Stimulated activated naive CD8-positive, alpha-beta T cell treated with anti-CD3 and anti-CD28 coated beads, Interleukin-15, amount 100 ng/mL, for 72 hours (primary cell): Measurements from ENCODE around the gene RRP36.
"Not testable (repeated sequence)": the region's sequence is repeated elsewhere in the genome, so short reads cannot be mapped to it uniquely, and the experiment has no call there.

Source experiments
- ATAC-seq: fragments of 150-1000 bp; cut with Tn5 transposase; 2 replicates; pipeline ENCODE4 v1.10.0; 2021; ENCODE audit warnings: mild to moderate bottlenecking, moderate library complexity
- DNase-seq, 2 donors: peaks; one replicate each; pipeline ENCODE4 v3.0.0; 2021 to 2022
- H3K27ac Mint-ChIP-seq, 2 donors: one replicate each; pipeline ENCODE4 v1.8.0; 2022; ENCODE audit warnings: mild to moderate bottlenecking in 2 of 2, mixed read lengths in 2 of 2, moderate library complexity in 2 of 2
- H3K27me3 Mint-ChIP-seq: one replicate; pipeline ENCODE4 v1.8.0; 2022; ENCODE audit warnings: mixed read lengths
- H3K4me1 Mint-ChIP-seq: one replicate; pipeline ENCODE4 v1.8.0; 2022; ENCODE audit warnings: mild to moderate bottlenecking, mixed read lengths
- H3K4me3 Mint-ChIP-seq, 2 donors: one replicate each; pipeline ENCODE4 v1.8.0; 2022; ENCODE audit warnings: mild to moderate bottlenecking in 2 of 2, mixed read lengths in 2 of 2, moderate library complexity in 1 of 2
- H3K9me3 Mint-ChIP-seq, 2 donors: one replicate each; pipeline ENCODE4 v1.8.0; 2022; ENCODE audit warnings: mixed read lengths in 2 of 2

RRP36 gene

DNA sequence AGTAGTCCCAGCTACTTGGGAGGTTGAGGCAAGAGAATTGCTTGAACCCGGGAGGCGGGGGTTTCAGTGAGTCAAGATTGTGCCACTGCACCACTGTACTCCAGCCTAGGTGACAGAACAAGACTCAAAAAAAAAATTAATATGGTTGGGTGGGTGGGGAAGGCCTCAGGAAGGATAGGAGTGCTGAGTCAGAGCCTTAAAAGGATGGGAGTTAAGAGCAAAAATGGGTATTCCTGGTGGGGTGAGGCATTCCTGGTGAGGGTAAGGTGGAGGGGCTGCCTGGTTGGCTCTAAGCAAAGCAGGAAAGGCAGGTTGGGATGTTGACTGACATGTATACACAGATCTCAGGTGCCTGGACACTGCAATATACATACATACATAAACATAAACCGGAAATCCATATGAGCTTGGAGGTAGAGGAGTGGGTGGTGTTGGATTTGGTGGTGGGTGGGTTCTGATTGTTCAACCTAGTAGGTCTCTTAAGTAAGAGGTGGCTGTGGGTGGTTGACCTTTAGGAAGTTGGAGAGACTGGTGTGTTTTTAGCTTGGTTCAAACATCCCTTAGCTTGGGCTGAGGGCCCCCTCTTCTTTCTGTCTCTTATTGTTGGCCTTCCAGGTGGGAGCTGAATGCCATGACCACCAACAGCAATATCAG is 1.2 kb upstream of the RRP36 start:
- no peak for ATAC-seq
- peak overlapping the region in 1 of 2 donors; percentile 53 for H3K27ac Mint-ChIP-seq

DNA sequence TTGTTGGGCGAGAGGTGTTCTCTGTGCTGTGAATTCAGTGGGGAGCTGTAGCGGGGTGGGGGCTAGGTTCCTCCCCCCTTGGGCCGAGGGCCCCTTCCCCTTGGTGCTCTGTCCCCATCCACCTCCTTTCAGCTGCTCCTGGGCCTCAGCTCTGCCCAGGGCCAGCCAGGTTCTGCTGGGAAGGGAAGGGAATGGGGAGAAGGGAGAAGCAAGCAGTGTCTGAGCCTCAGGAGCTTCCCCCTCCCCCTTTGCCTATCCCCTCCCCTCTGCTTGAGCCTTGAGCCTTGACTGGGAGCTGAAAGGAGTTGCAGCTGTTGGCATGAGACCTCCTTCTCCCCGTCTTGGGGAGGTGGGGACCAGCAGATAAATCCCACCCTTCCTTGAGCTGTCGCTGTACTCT is 576 bp upstream of the RRP36 start:
- peak; percentile 11 for ATAC-seq
- no peak for DNase-seq
- no peaks in the 10 kb centered on the region for H3K9me3 Mint-ChIP-seq

More for the DNA sequence above, 1.2 kb upstream of the RRP36 start:
- Mint-ChIP-seq H3K9me3 (no peaks in the 10 kb centered on the region), H3K4me1 (peaks cover 62% of the 10 kb centered on the region), H3K27me3 (no peaks in the 10 kb centered on the region), H3K4me3 (peak overlapping the region in 1 of 2 donors; percentile 22)
- DNase-seq: no peak

DNA sequence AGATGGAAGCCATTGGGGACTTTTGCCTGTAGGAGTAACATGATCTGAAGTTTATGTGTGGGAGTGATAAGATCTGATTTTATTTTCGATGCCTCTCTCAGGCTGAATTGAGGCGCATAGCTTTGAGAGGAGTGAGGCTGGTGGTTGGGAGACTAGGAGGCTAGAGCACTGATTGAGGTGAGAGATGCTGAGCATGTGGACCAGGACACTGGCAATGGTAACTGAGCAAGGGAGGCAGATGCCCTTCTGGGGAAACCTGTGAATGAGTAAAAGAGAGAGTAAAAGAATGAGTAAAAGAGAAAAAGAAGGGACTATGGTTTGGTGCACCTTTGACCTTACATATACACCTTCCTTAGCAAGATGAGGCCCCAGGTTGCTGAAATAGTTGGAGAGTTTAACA is 3.0 kb downstream of the RRP36 start:
- Mint-ChIP-seq H3K9me3 (no peaks in the 10 kb centered on the region), H3K4me1 (peaks cover 34% of the 10 kb centered on the region), H3K27ac (peak overlapping the region; percentile 4 to 80), H3K27me3 (no peaks in the 10 kb centered on the region), H3K4me3 (peak overlapping the region in 1 of 2 donors; percentile 34)
- no peak for DNase-seq
- no peak for ATAC-seq

More for the DNA sequence above, 576 bp upstream of the RRP36 start:
- Mint-ChIP-seq H3K27me3 (no peaks in the 10 kb centered on the region), H3K4me3 (peak overlapping the region; percentile 84 to 93), H3K27ac (peak overlapping the region in 1 of 2 donors; percentile 83), H3K4me1 (peaks cover 60% of the 10 kb centered on the region)

DNA sequence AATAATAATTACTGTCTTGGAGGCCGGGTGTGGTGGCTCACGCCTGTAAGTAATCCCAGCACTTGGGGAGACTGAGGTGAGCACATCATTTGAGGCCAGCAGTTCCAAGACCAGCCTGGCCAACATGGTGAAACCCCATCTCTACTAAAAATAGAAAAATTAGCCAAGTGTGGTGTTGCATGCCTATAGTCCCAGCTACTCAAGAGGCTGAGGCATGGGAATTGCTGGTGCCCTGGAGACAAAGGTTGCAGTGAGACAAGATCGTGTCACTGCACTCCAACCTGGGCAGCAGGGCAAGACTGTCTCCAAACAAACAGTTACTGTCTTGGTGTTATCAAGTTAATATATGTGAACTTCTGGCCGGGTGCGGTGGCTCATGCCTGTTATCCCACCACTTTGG is 4.9 kb downstream of the RRP36 start:
- DNase-seq: no peak
- Mint-ChIP-seq H3K4me1 (peaks cover 21% of the 10 kb centered on the region), H3K27ac (no peak overlapping the region), H3K9me3 (no peaks in the 10 kb centered on the region), H3K4me3 (no peak overlapping the region), H3K27me3 (no peaks in the 10 kb centered on the region)
- ATAC-seq: no peak

DNA sequence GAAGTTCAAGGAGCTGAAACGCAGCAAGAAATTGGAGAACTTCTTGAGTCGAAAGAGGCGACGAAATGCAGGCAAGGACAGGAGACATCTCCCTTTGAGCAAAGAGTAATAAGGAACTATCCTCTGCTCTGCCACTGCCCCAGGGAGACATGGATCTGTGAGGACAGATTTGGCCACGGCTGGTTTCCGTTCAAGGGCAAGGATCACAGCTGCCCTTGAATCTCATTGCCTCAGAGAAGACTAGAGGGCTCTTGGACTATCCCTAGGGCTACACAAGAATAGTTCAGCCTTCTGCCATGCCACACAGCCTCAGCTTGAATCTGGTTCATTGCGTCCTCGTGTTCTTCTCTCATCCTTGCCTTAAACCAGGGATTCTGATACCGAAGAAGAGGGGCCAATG is 7.7 kb downstream of the RRP36 start:
- no peaks in the 10 kb centered on the region for H3K9me3 Mint-ChIP-seq
- ATAC-seq: no peak
- peaks cover 6% of the 10 kb centered on the region for H3K4me1 Mint-ChIP-seq
- no peak overlapping the region for H3K4me3 Mint-ChIP-seq
- no peak overlapping the region for H3K27ac Mint-ChIP-seq
- H3K27me3 Mint-ChIP-seq: no peaks in the 10 kb centered on the region
- no peak for DNase-seq

DNA sequence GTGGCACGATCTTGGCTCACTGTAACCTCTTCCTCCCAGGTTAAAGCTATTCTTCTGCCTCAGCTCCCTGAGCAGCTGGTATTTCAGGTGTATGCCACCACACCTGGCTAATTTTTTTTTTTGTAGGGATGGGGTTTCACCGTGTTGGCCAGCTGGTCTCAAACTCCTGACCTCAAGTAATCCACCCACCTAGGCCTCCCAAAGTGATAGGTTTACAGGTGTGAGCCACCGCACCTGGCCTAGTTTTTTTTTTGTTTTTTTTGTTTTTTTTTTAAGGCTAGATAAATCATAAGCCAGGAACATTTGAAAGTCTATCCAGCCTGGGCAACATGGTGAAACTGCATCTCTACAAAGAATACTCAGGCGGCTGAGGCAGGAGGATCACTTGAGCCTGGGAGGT is 10.9 kb downstream of the RRP36 start:
- peak overlapping the region in 1 of 2 donors; percentile 52 for H3K27ac Mint-ChIP-seq

DNA sequence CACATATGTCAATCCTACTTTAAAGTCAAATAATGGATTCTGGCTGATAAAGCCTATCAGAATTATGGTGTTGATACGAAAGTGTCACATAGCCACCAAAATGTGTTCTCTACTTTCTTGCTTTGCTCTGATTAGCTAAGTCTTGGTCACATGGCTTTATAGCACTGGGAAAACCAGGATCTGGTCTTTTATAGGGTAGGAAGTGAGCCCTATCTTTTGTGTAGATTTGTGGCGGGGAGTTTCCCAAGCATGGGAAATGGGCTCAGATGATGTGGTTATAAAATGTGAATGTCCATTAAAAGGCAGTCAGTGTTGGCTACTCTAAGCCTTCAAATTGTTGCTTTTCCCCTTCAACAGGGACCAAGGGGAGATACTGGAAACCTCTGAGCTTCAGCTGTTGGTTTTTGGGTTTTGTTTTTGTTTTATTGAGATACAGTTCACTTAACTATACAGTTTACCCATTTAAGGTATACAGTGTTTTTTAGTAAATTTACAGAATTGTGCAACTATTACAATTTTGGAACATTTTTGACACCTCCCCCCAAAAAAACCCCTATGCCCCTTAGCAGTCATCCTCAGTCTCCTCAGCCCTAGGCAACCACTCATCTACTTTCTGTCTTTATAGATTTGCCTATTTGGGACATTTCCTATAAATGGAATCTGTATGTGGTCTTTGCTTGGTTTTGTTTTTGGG is 12.2 kb downstream of the RRP36 start:
- Mint-ChIP-seq H3K9me3 (no peaks in the 10 kb centered on the region), H3K27me3 (no peaks in the 10 kb centered on the region), H3K27ac (peak overlapping the region in 1 of 2 donors; percentile 3), H3K4me3 (no peak overlapping the region), H3K4me1 (no peaks in the 10 kb centered on the region)
- ATAC-seq: no peak
- no peak for DNase-seq

More for the DNA sequence above, 10.9 kb downstream of the RRP36 start:
- ATAC-seq: no peak
- no peaks in the 10 kb centered on the region for H3K4me1 Mint-ChIP-seq
- no peaks in the 10 kb centered on the region for H3K27me3 Mint-ChIP-seq
- no peaks in the 10 kb centered on the region for H3K9me3 Mint-ChIP-seq
- DNase-seq: no peak
- H3K4me3 Mint-ChIP-seq: no peak overlapping the region

DNA sequence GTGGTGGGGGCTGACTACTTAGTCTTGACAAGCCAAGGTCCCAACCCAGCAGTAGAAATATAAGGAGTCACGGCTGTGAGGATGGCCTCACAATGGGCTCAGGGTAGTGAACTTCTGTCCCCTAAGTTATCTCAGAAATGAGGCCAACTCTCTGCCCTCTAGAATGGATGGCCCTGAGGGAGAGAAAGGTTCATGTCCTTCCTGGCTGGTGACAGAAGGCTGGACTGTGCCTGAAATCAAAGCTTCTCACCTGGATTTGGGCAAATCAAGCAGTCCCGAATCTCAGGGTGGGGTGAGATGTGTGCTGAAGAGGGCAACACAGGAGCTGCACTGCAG is 12.7 kb downstream of the RRP36 start:
- ATAC-seq: no peak
- H3K9me3 Mint-ChIP-seq: no peaks in the 10 kb centered on the region
- H3K27me3 Mint-ChIP-seq: no peaks in the 10 kb centered on the region
- H3K4me3 Mint-ChIP-seq: no peak overlapping the region
- DNase-seq: no peak
- no peaks in the 10 kb centered on the region for H3K4me1 Mint-ChIP-seq
- no peak overlapping the region for H3K27ac Mint-ChIP-seq

DNA sequence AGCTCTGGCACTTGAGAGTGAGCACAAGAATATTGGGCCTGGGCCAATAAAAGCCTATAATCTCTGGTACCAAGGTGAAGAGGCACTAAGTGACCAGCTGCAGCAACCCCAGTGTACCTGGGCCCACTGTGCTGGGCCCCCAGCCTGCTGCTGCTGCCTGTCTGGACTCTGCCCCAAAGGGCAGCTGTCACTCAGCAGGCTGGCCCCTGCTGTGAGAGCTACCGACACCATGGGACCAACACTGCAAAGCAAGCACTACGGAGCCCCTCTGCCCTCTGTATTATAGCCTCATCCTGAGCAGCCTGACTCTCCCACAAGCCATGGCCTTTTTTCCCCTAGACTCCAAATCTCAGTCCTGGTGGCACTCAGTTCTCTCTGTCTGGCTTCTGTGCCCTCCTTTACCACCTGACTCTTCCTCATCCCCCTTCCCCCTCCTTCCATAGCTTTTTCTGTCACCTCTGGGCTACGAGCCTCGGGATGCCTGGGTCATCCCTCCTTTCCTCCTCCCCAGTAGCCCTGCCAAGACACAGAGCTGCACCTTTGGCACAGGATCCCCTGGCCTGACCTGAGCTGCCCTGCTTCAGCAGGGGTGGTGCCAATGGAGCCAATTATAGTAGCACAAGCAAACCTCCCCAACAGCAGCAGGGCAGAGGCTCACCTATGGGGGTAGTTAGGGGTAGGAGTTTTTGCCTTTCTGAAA is 14.2 kb downstream of the RRP36 start:
- no peaks in the 10 kb centered on the region for H3K9me3 Mint-ChIP-seq
- no peak overlapping the region for H3K27ac Mint-ChIP-seq
- H3K4me3 Mint-ChIP-seq: no peak overlapping the region
- no peak for ATAC-seq
- DNase-seq: no peak
- no peaks in the 10 kb centered on the region for H3K4me1 Mint-ChIP-seq
- no peaks in the 10 kb centered on the region for H3K27me3 Mint-ChIP-seq

DNA sequence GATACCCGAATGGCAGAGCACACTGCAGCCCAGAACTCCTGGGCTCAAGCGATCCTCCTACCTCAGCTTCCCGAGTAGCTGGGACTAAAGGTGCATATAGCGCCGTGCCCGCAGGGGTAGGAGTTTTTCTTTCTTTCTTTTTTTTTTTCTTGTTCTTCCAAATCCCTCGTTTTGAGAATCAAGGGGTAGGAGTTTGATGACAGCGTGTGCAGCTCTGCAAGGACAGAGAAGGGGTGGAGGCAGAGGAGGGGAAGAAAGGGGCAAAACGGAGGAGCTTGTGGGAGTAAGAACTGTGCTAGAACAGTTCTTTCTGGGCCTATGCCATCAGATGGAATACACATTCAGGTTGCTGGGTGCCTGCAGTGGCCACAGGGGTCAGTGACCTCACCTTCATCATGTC is 15.3 kb downstream of the RRP36 start:
- no peak overlapping the region for H3K27ac Mint-ChIP-seq
- DNase-seq: no peak
- H3K4me1 Mint-ChIP-seq: no peaks in the 10 kb centered on the region
- H3K27me3 Mint-ChIP-seq: no peaks in the 10 kb centered on the region
- ATAC-seq: no peak
- no peak overlapping the region for H3K4me3 Mint-ChIP-seq
- H3K9me3 Mint-ChIP-seq: no peaks in the 10 kb centered on the region

DNA sequence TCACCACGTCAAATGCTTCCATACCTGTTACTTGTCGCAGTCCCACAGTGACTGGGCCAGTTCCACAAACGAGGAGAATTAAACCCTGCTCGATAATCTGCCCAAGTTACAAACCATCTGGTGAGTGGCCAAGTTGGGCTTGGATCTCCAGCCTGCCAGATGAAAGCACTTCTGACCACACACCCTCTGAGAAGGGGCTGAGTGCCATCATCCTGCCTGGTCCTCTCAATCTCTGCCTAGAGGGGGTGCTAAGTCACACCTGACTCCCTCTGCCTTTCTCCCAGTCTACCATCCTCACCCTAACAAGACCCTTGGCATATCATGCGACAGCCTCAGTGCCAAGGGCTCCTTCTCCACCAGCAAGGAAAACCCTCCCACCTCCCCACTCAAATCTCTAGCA is 15.8 kb downstream of the RRP36 start:
- H3K4me3 Mint-ChIP-seq: no peak overlapping the region
- H3K9me3 Mint-ChIP-seq: no peaks in the 10 kb centered on the region
- ATAC-seq (no peak), DNase-seq (no peak)
- H3K4me1 Mint-ChIP-seq: no peaks in the 10 kb centered on the region
- no peak overlapping the region for H3K27ac Mint-ChIP-seq
- H3K27me3 Mint-ChIP-seq: no peaks in the 10 kb centered on the region

DNA sequence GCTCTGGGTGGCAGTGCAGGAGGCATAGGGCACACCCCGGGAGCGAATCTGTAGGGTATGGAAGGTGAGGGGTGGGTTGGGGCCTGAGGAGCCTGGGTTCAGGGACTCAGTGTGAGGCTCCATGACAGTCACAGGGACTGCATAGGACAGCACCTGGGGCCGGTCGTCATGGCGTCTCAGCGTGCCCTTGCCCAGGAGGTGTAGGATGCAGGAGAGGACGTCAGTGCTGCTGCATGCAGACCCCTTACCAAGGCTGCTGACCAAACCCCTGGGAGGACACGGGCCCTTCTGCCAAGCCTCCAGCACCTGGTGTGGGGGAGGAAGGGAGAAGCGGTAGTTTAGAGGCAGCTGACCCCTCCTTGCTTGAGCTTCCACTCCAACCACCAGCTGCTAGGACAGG is 16.3 kb downstream of the RRP36 start:
- Mint-ChIP-seq H3K27ac (no peak overlapping the region), H3K27me3 (no peaks in the 10 kb centered on the region), H3K4me1 (no peaks in the 10 kb centered on the region), H3K4me3 (no peak overlapping the region), H3K9me3 (no peaks in the 10 kb centered on the region)
- ATAC-seq (peak; percentile 36), DNase-seq (no peak)

DNA sequence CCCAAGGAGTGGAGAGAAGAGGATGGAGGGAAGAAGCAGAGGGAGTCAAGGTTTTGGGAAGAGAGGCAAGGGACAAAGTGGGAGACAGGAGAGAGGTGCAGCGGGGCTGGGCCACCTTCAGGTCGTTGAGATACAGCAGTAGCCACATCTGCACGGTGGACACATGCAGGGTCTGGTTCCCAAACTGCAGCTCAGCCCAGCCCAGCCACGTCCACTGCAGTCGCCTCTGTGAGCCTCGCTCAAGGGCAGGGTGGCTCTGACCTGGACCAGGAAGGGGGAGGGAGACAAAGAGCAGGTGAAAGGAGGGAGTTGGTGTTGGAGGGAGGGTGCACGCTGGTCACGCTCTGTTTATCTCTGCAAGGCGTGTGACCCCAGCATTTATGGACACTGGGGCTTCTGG is 17.3 kb downstream of the RRP36 start:
- DNase-seq (no peak), ATAC-seq (no peak)
- Mint-ChIP-seq H3K9me3 (no peaks in the 10 kb centered on the region), H3K4me3 (no peak overlapping the region), H3K27ac (peak overlapping the region in 1 of 2 donors; percentile 22), H3K4me1 (no peaks in the 10 kb centered on the region), H3K27me3 (no peaks in the 10 kb centered on the region)

DNA sequence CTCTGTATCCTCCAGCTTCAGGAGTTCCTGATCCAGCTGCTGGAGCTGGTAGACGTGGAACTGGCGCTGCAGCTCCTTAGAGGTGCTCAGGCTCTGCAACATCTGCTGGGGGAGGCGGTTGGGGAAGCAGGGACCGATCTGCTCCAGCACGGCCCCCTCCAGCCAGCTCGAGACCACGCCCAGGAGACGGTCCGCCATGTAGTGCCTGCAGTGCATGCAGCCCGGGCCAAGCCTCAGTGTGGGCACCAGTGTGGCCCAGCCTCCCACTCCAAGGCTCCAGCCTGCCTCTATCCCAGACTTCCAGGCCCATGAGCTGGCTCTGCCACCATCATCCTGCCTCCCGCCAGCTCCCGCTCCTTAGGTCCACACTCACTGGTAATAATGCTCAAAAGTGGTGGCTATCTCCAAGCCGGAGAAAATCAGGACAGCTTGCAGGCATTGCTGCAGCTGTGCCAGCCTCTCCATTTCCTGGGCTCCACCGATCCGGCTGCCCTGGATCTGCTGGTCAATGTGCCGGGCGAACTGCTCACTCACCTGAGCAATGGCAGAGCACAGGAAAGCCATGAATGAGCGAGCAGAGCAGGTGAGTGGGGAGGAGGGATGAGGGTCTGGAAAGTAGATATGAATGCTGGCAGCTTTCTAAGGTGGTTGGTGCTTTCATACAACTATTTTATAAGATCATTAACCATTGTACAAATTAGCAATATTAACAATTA is 19.3 kb downstream of the RRP36 start:
- Mint-ChIP-seq H3K27ac (peak overlapping the region; percentile 7 to 48), H3K27me3 (no peaks in the 10 kb centered on the region), H3K4me1 (no peaks in the 10 kb centered on the region), H3K9me3 (no peaks in the 10 kb centered on the region), H3K4me3 (no peak overlapping the region)
- no peak for DNase-seq
- no peak for ATAC-seq

DNA sequence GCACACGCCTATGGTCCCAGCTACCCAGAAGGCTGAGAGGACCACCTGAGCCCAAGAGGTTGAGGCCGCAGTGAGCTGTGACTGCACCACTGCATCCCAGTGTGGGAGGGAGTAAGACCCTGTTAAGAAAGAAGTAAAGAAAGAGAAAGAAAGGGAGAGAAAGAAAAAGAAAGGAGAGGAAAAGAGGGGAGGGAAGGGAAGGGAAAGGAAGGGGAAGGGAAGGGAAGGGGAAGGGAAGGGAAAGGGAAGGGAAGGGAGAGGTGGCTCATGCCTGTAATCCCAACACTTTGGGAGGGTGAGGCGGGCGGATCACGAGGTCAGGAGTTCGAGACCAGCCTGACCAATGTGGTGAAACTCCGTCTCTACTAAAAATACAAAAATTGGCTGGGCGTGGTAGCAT is 20.1 kb downstream of the RRP36 start:
- not testable (repeated sequence) for H3K27ac Mint-ChIP-seq, H3K4me1 Mint-ChIP-seq, DNase-seq, H3K9me3 Mint-ChIP-seq, H3K4me3 Mint-ChIP-seq, ATAC-seq, H3K27me3 Mint-ChIP-seq

DNA sequence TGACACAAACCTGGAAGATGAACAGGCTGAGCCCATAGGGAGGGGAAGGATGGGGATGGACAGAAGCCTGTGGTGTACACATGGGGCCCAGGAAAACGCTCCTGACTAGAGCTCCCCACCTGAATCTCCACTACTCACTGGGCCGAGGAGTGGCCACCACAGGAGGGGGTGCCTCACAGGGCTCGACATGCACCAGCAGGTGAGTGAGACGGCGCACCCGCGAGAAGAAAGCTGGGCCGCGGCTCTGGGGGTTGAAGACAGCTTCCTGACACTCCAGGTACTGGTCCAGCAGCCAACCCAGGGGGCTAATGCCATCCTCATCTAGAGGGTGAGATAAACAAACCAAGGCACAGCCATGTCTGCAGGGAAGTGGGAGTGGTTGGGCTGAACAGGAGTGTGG is 21.9 kb downstream of the RRP36 start:
- no peak for DNase-seq
- no peak for ATAC-seq
- no peaks in the 10 kb centered on the region for H3K9me3 Mint-ChIP-seq
- H3K4me1 Mint-ChIP-seq: no peaks in the 10 kb centered on the region
- no peak overlapping the region for H3K4me3 Mint-ChIP-seq
- H3K27ac Mint-ChIP-seq: no peak overlapping the region
- no peaks in the 10 kb centered on the region for H3K27me3 Mint-ChIP-seq
